ENCODE results near the gene AK5.

GRCh38 chr1:77412820-77413530, 131.2 kb downstream of the AK5 start:
- TF ChIP-seq, protein P1, sequence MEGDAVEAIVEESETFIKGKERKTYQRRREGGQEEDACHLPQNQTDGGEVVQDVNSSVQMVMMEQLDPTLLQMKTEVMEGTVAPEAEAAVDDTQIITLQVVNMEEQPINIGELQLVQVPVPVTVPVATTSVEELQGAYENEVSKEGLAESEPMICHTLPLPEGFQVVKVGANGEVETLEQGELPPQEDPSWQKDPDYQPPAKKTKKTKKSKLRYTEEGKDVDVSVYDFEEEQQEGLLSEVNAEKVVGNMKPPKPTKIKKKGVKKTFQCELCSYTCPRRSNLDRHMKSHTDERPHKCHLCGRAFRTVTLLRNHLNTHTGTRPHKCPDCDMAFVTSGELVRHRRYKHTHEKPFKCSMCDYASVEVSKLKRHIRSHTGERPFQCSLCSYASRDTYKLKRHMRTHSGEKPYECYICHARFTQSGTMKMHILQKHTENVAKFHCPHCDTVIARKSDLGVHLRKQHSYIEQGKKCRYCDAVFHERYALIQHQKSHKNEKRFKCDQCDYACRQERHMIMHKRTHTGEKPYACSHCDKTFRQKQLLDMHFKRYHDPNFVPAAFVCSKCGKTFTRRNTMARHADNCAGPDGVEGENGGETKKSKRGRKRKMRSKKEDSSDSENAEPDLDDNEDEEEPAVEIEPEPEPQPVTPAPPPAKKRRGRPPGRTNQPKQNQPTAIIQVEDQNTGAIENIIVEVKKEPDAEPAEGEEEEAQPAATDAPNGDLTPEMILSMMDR (IDR thresholded peaks at IDR 0.05), result no peak
- no peak for TF ChIP-seq POLR2AphosphoS5 (IDR thresholded peaks at IDR 0.05)
- no peak for TF ChIP-seq POLR2A (IDR thresholded peaks at IDR 0.05)
- TF ChIP-seq EP300 (IDR thresholded peaks at IDR 0.05), result no peak
